HG03045 (cell line): ENCODE data around the gene ARHGEF3.

Source experiments
- ATAC-seq: cut with Tn5 transposase; IDR thresholded peaks from one replicate; pipeline ENCODE4 v1.9.1; 2021; ENCODE audit warnings: mild to moderate bottlenecking, moderate library complexity; ENCODE audit not compliant: unreplicated experiment

The ARHGEF3 gene

DNA sequence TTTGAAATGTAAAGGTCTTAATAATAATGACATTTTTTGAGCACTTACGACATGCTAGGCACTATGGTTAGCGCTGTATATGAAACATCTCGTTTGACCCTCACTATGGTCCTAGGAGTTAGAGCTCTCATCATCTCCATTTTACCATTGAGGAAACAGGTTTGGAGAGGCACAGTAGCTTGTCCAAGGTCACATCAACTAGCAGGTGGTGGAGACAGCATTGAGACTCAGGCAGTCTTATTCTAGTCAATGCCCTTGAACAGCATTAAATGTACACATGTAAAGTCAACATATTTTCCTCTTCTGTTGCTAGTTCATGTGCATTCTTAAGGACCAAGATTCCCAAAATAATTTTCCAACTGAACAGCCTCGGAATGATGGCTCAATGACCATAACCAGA, 4.8 kb downstream of the ARHGEF3 start:
- ATAC-seq, result no peak

DNA sequence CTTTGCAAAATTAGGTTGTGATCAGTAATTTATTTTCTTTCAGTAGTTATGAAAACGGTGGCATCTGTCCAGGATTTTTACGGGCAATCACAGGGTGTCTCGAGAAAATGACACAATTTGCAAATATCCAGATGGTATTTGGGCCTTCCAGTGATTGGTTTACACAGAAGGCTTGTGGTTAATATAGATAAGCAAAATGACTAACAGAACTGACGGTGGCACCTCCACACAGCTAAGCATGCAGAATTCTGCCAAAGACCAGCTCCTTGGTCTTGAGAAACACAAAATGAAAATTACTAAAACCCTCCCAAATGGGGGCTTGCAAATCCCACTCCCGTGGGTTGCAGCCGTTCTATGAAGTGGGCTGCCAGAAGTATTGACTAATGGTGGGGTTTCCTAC, 5.5 kb downstream of the ARHGEF3 start:
- no peak for ATAC-seq

DNA sequence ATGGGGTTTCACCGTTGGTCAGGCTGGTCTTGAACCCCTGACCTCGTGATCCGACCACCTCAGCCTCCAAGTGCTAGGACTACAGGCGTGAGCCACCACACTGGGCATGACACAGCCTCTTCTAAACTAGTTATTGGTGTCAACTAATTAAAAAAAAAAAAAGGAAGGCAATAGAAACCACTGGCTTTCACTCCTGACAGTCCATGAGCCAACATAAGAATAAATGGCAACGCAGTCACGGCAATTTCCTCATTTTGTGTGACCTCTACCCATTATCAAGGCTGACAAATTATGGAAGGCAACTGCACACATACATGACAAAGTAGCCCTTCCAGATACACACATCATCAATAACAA, 5.9 kb downstream of the ARHGEF3 start:
- no peak for ATAC-seq

DNA sequence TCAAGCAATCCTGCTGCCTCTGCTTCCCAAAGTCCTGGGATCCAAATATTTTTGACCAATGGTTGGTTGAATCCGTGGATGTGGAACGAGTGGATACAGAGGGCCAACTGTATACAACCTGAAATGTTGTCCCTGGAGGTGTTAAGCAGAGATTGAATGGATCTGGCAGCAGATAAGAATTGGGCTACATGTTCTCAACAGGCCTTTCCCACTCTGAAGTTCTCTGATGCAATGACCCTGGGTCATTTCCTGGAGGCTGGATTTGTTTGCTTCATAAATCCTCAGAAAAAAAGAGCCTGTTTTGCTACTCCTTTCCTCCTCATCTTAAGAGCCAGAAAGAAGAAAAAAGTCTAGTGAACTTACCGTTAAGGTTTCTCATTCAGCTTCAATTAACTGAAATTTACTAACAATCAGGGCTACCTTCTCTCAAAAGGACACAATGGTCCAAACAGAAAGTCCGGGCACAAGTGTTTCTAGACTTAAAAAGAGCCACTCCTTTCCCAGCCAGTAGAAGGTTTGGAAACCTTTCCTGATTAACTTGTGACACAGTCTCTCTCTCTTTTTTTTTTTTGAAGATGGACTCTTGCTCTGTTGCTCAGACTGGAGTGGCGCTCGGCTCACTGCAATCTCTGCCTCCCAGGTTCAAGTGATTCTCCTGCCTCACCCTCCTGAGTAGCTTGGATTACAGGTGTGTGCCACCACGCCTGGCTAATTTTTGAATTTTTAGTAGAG, 6.5 kb downstream of the ARHGEF3 start:
- no peak for ATAC-seq

DNA sequence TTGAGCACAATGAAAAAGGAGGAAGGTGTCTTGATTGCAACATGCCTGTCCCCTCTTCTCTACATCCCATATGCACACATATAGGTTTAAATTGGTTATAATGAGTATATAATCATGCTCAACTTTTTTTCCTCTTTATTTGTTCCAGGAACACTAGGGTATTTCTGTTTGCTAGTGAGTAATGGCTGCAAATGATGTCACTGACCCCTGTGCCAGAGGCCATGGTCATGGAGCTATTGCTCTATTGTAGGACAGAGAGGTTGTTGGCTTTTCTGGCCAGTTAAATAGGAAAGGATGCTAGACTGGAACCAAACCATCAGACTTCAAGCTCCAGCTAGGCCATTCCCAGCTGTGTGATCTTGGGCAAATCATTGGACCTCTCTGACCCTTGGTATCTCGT, 9.6 kb downstream of the ARHGEF3 start:
- no peak for ATAC-seq

DNA sequence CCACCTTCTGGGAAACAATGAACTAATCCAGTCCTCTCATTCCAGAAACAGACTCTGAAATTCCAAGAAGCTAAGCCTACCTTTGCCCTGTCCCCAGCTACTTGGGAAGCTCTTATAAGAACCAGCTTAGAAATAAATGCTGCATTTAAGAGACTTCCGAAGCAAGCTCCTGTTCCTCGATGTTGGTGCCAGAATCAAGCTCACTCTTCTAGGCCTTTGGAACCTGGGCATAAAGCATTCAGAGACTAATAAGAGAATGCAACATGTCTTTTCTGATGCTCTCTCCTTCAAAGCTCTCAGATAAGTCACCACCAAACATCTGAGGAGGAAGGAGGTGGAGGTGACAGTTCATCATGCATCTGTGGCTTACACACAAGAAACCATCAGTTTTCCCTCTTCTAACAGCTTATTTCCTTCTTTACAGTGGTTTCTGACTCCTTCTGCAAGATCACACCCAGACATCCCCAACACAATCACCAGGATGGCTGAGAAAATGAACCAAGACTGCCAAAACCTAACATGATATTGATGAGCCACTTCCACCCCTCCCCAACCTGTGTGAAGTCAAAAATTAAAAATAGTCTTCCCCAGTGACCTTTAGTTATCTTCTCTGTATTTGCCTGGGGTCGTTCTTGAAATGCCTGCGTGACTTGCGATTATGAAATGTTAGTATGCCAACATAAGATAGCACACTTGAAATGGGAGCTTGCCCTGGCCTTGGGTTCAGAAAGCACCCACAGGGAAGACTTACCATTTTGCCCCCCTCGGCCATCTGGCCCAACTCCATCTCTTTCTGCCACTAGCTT, 11.5 kb downstream of the ARHGEF3 start:
- ATAC-seq, result no peak

DNA sequence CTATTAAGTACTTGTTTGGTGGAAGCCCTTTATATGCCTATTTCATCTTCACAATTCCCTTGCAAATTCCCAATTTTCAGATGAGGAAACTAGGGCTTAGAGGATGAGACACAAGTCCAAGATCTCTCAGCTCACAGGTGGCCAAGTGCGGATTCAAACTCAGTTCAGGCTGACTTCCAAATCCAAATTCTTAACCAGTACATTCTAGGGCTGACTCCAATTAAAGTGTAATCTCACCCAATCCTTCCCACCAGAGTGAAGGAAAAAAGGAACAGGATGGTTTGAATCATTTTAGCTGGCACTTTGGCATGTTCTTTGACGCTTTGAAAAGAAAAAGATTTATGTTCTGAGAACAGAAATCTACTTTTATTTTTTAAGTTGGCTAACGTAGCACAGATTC, 12.7 kb downstream of the ARHGEF3 start:
- no peak for ATAC-seq

DNA sequence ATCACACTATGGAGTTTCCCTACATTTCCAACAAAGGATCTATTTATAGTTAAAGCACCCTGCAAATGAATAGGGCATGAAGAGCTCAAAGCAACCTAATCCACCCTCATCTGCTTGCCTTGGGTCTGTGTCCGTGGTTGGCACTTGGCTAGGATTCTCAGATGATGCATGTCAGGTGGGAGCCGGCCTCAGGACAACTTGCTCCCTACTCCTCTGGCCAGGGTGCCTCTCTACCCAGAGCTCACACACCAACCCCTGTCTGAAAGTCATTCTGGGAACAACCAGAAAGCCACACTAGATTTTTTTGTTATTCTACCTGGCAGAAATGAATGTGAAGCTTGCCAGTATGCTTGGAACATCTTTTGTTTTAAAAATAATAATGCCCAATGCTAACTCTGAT, 13.2 kb downstream of the ARHGEF3 start:
- ATAC-seq, result no peak

DNA sequence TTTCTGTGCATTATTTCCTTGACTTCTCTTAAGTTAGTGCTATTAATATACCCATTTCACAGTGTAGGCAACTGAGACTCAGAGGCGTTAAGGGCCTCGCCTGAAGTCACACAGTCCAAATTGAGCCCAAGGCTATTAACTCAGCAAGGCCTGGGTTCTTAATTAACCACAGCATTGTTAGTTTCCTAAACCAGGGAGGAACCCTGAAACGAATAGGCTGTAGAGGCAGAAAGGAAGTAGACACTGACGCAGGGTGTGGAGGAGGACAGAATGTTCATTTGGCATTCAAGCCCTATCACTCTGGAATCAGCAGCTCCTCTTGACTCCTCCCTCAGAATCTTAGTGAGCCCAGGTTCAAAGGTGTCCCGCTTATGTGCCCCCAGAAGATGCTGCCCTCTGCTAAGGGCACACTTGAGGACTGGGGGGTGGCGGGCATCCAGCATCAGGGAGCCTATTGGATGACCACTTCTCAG, 13.9 kb downstream of the ARHGEF3 start:
- ATAC-seq, result no peak

DNA sequence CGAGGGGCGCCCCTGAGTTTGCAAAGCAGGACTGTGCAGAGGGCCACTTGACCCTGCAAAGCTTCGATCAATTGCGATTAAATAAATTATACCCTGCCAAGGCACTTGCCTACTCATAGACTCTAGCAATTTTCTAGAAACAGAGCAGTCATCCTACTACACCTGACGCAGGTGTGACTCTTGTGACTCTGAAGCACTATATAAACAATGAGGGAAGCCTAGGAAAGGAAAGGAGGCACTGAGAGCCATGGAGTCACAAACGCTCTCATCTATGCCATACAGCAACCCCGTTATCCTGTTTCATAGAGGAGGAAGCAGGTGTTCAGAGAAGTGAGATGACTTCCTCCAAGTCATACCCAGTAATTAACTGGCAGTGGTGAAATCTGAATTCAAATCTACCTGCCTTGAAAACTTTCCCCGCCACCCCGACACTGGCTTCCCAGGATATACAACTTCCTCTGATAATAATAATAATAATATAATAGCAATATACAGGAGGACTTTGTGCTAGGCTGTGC, 14.4 kb downstream of the ARHGEF3 start:
- ATAC-seq, result no peak

DNA sequence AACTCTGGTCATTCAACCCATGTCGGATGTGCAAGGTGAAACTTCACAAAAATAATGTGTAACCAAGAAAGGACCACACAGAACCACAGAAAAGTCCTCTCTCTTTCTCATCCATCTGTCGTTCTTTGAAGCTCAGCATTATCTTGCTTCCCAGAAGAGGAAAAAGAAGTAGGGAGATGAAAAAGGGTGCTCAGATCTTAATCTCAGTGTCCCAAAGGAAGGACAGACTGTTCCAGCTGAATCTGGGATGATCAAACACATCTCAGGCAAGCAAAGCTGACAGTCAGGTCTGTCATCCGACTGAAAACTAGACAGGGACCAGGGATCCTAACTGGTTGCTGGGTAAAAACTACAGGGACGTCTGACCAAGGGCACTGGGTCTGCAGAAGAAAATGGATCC, 16.2 kb downstream of the ARHGEF3 start:
- no peak for ATAC-seq

DNA sequence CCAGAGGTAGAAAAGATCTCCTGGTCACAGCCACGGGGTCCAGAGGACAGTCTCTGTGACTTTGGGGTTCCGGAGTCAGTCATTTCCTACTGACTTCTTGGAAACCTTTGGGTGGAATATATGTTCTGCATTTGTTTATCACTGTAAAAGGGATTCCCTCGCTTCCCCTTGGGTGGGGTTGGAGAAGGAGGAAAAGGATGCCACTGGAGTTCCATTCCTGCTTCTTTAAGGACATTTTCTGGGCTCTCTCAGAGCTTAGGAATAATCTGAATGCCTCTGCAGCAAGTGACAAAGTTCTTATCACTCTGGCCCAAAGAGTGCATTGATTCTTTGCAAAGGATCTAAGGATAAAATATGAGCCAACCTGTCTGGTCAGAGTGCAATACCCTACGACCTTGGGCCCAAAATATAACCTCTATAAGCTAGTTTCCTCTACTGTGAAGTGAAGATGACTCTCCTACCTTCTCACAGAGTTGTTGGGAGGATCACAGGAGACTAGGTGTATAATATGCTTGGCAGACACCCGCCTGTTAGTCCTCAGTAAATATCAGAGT, 17.2 kb downstream of the ARHGEF3 start:
- ATAC-seq, result no peak

DNA sequence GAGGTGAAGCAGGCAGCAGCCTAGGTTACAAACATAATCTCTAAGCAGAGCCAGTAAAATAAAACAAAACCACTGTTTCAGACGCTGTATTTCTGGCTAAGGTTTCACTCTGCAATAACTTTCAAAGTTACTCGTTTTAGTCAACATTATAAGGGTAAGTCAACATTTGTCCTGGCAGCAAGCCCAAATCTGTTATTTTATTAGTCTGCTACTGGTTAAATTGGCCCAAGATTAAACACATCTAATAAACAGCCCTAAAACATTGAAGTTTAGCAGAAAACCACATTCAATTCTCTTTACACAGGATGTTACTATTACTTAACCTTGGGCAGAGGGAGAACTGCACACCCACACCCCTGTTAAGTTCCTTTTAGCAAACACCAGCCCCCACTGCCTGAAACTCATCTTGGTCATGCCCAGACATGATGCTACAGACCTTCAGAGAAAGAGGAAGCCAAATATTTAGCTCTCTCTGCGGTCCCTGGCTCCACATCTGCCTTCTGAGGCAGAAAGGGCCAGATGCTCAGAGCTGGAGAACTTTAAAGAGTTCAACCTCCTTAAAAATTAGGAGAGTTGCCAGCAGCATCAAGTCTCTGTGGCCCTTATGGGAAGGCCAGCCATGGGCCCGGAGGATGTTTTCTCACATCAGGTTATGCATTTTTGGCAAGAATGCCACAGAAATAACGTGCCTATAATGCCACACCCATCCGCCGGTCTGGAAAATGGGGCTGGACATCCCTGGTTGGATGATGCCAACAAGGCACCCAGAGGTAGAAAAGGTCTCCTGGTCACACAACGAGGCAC, 17.9 kb downstream of the ARHGEF3 start:
- peak; percentile 97 for ATAC-seq

DNA sequence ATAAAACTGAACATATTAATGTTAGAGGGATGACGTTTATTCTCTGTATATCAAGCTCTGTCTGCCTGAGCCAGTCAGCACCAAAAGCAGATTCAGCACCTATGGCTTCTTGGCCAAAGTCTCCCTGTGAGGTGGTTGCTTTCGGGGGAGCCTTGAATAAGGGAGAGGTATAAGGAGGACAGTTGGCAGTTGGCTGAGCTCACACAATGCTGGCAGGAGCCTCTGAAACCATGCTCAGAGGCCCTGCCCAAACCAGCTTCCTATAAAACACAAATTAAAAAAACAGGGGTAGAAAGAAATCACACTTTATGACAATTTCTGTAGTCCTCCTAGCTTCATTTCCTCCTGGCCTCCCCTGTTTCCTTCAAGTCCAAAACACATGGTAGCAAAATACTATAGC, 18.8 kb downstream of the ARHGEF3 start:
- ATAC-seq, result no peak

DNA sequence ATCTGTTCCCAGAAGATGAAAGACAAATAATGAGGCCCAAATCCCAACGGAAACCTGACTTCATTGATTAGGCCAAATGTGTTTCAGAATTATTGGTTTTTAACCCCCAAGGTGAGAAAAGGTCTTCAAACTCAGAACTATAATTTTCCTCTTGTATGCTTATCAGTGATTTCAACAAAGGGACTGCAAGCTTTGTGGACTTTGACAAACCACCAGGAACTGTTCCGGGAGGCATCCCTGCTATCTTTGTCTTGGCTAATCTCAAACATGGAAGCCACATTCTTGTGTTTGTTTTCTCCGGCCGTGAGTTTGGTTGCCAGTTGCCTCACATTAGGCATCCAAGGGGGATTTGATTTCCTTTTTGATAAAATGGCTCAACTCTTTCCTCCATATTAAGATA, 19.5 kb downstream of the ARHGEF3 start:
- ATAC-seq, result no peak

DNA sequence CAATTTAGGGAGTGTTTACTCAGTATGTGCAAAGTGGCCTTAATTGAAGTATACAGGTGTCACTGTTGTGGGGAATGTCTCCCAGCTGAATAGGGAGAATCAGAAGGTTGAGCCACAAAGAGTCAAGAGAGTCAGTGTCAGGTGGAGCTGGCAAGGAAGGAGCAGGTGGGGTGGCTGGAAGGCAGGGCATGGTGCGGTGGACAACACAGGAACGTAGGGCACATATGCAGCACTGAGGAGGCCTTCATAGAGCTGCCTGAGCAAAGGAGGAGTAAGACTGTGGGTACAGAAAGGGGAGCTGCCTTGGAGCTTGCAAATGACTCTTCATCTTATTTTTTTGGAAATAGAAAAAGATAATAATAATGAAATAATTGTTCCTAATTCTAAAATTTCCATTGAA, 20.0 kb downstream of the ARHGEF3 start:
- no peak for ATAC-seq

DNA sequence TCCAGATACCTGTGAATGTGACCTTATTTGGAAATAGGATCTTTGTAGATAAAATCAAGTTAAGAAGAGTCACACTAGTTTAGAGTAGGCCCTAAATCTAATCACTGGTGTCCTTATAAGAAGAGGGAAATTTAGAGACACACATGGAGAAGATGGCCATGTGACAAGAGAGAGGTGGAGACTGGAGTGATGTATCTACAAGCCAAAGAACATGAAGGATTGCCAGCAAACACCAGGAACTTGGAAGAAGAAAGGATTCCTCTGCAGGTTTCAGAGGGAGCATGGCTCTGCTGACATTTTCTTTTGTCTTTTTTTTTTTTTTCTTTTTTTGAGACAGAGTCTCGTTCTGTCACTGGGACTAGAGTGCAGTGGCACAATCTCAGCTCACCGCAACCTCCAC, 20.8 kb downstream of the ARHGEF3 start:
- no peak for ATAC-seq

DNA sequence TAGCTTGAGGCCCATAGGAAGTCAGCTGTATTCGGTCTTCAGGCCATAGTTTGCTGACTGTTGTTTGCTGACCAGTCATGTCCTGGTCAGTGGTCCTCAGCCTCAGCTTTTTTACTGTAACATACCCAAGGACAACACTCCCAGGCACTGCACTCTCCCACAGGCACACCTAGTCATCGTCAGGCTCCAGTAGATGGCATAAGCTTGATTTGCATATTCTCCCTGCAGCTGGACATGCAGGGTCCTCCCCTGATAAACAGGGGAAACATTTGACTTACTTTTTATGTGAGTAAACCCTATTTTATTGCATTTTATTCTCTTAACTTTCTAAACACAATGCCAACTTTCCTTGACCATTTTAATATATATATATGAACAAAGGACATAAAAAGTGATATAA, 22.9 kb downstream of the ARHGEF3 start:
- no peak for ATAC-seq

DNA sequence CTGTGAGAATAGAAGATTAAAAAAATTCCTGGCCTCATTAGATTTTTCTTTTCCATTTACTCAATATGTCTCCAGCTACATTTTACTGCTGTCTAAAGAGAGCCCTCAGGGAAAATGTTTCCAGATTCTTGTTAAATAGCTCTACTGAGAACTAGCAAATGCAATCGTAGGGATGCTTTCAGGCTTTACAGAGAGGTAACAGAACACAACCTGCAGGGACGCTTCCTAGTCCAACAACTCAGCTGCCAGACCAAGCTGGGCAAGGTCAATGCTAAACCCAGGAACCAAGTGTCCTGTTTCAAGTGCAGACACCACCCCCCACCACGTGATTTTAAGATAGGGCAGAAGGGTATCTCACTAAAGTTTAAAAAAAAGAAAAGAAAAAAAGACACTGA, 25.2 kb downstream of the ARHGEF3 start:
- no peak for ATAC-seq

DNA sequence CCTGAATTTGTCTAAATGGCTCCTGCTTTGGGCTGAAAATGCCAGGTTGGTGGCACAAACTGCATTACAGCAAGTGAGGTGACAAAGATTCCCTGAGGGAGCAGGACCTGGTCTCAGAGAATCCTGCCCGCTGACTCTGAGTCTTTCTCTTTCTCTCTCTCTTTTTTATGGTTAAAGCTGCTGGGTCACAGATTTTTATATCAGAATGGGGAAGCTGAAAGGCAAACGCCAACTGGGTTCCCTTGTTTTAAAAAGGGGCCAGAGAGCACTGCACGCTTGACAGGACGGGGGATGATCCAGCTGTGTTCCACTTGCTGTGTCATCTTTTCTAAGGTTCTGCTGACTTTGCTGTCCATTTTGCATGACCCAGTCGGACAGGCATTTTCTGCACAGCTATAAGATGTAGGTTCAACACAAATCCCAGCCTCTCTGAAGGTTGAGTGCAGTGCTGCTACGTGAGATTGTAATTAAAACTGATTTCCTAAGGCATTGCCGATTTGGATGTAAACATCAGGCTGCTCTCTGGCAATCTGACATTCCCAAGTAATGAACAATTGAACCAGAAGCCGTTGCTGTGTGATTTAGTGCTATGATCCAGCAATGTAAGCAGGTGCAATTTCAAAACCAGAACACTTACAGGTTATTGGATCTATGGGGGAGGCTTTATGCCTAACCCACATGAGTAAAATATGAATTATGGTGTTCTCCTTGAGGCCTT, 25.8 kb downstream of the ARHGEF3 start:
- no peak for ATAC-seq

DNA sequence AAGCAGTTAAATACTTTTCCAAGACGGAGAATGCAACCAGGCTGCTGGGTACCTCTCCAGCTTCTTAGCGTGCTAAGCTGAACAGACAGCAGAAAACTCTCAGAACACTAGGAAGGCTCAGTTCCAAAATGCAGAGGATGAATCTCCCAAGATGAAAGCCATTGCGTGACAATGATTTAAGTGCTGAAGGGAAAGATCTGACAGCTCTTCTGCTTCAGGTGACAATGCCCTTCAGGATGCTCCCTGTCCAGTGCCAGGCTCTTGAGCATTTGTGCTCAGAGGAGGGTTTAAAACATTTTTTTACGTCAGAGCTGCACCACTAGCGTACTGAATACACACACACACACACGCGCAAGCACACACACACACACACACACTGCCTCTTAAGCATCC, 26.3 kb downstream of the ARHGEF3 start:
- no peak for ATAC-seq
